Thyroid gland (tissue), 4 donors: Measurements from ENCODE around the gene CDADC1.
"Not testable (repeated sequence)": the region's sequence is repeated elsewhere in the genome, so short reads cannot be mapped to it uniquely, and the experiment has no call there.

Experiments used
- CTCF ChIP-seq, 6 experiments: fragments of 200-600 bp in 3 of 6; fragments of 450-650 bp in 3 of 6; sonication (generic) in 3 of 6; IDR thresholded peaks; one replicate each; pipeline ENCODE4 v1.5.1; 2016 to 2019; ENCODE audit warnings: antibody characterized with exemption in 6 of 6, mild to moderate bottlenecking in 2 of 6, inconsistent platforms in 1 of 6, moderate library complexity in 1 of 6
- POLR2A ChIP-seq, 2 donors: fragments of 450-650 bp; IDR thresholded peaks; one replicate each; pipeline ENCODE4 v1.6.1; 2017; ENCODE audit warnings: antibody characterized with exemption in 2 of 2, mild to moderate bottlenecking in 2 of 2, moderate library complexity in 1 of 2

- TF ChIP-seq CTCF, POLR2A (IDR thresholded peaks at IDR 0.05): not testable (repeated sequence)
Observed at GRCh38 chr13:49327145-49327544, 79.4 kb downstream of the CDADC1 start.
